ENCODE data around the gene TMEM98. TPM values are rescaled to one million over a fixed set of nuclear protein-coding genes. Genes with fewer than 3 reads are reported as not detected.

TMEM98 gene
- polyA plus RNA-seq, 3 donors, result not detected

DNA sequence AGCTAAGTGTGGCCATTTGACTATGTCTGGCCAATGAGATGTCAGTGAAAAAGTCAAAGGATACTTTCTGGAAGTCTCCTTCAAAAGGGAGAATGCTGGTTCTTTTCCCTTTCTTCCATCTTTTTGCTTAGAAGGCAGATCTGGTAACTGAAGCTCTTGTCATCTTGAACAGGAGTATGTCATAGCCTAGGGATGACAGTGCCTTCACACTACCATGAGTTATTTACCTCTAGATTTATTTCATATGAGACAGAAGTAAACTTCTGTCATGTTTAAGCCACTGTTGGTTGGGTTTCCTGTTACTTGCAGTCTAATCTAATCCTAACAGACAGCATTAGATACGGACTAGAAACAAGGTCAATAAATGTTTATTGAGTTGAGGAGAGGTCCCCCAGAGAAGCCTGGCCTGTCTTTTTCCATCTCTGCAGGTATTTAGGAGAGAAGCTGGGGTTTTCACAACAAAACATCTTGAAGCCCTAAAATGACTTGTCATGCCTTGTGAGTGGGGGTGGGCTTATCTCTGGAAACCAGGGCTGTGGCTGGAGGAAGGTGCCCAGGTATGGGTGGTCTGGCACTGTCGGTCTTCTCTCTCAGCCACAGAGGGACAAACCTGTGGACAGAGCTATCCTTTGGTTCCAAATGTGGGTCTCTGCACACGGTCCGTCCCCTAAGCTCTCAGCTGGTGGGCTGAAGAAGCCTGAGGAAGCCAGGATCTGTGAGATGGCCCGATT lies 28.5 kb downstream of the TMEM98 start:
- Histone ChIP-seq H3K9me3 (replicated peaks in 1 of 2; ENCODE audit: control insufficient read depth in 1 of 2, insufficient read depth in 1 of 2, low read length in 2 of 2) (no peaks in the 10 kb centered on the region), H4K20me1 (ENCODE audit: insufficient read depth, low read length) (no peaks in the 10 kb centered on the region), H3K9ac (ENCODE audit: insufficient read depth, low read length, poor library complexity, severe bottlenecking) (no peak overlapping the region), H3K36me3 (replicated peaks in 1 of 2; ENCODE audit: control insufficient read depth in 1 of 2, insufficient read depth in 2 of 2, low read length in 2 of 2) (no peaks in the 10 kb centered on the region), H3K27me3 (ENCODE audit: control insufficient read depth in 2 of 2, insufficient read depth in 2 of 2, low read length in 2 of 2) (no peaks in the 10 kb centered on the region), H3K79me2 (ENCODE audit: insufficient read depth, low read length) (no peaks in the 10 kb centered on the region), H3K4me2 (replicated peaks; ENCODE audit: extremely low read depth, low read length, poor library complexity, severe bottlenecking) (no peak overlapping the region), H2AFZ (ENCODE audit: insufficient read depth, low read depth, low read length, poor library complexity, severe bottlenecking) (no peak overlapping the region), H3K4me3 (replicated peaks in 1 of 3; ENCODE audit: low read depth in 2 of 3, low read length in 3 of 3) (no peak overlapping the region), H3K27ac (ENCODE audit: low read depth in 1 of 2, low read length in 2 of 2) (no peak overlapping the region), H3K4me1 (ENCODE audit: control insufficient read depth in 1 of 2, insufficient read depth in 2 of 2, low read length in 2 of 2) (no peaks in the 10 kb centered on the region)
- intact Hi-C loops (cut with micrococcal nuclease), result no loop called here
- 22% methylated on average over 1 of the region's 5 CpGs for WGBS (ENCODE audit: insufficient coverage)
- Mint-ChIP-seq H3K27me3 (ENCODE audit: low read depth in 3 of 3) (peaks cover 2 to 7% (median 3%) of the 10 kb centered on the region in 3 donors), H3K27ac (no peak overlapping the region), H3K9me3 (no peaks in the 10 kb centered on the region), H3K4me3 (no peak overlapping the region), H3K36me3 (no peaks in the 10 kb centered on the region), H3K4me1 (no peaks in the 10 kb centered on the region)
- TF ChIP-seq, protein P1, sequence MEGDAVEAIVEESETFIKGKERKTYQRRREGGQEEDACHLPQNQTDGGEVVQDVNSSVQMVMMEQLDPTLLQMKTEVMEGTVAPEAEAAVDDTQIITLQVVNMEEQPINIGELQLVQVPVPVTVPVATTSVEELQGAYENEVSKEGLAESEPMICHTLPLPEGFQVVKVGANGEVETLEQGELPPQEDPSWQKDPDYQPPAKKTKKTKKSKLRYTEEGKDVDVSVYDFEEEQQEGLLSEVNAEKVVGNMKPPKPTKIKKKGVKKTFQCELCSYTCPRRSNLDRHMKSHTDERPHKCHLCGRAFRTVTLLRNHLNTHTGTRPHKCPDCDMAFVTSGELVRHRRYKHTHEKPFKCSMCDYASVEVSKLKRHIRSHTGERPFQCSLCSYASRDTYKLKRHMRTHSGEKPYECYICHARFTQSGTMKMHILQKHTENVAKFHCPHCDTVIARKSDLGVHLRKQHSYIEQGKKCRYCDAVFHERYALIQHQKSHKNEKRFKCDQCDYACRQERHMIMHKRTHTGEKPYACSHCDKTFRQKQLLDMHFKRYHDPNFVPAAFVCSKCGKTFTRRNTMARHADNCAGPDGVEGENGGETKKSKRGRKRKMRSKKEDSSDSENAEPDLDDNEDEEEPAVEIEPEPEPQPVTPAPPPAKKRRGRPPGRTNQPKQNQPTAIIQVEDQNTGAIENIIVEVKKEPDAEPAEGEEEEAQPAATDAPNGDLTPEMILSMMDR (IDR thresholded peaks at IDR 0.05), result no peak
- no peak for DNase-seq

DNA sequence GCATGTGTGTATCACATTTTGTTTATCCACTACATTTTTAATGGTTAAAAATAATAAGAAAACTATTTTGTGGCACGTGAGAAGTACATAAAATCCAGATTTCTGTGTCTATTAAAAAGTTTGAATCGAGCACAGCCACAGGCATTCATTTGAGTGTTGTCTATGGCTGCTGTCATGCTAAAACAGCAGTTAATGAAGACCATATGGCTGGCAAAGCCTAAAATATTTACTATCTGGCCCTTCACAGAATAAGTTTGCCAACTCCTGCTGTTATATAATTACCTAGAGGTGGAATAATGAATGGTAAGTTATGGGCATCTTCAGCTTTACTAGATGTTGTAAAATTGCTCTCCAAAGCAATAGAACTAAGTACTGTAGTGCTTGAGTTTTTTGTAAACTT lies 30.5 kb downstream of the TMEM98 start:
- Mint-ChIP-seq H3K4me1 (no peaks in the 10 kb centered on the region), H3K9me3 (no peaks in the 10 kb centered on the region), H3K27ac (no peak overlapping the region), H3K27me3 (ENCODE audit: low read depth in 3 of 3) (peaks cover 2 to 10% (median 8%) of the 10 kb centered on the region in 3 donors), H3K4me3 (no peak overlapping the region), H3K36me3 (no peaks in the 10 kb centered on the region)
- Histone ChIP-seq H3K4me3 (replicated peaks in 1 of 3; ENCODE audit: low read depth in 2 of 3, low read length in 3 of 3) (no peak overlapping the region), H3K27ac (ENCODE audit: low read depth in 1 of 2, low read length in 2 of 2) (no peak overlapping the region), H3K79me2 (ENCODE audit: insufficient read depth, low read length) (no peaks in the 10 kb centered on the region), H3K9ac (ENCODE audit: insufficient read depth, low read length, poor library complexity, severe bottlenecking) (no peak overlapping the region), H3K36me3 (replicated peaks in 1 of 2; ENCODE audit: control insufficient read depth in 1 of 2, insufficient read depth in 2 of 2, low read length in 2 of 2) (no peaks in the 10 kb centered on the region), H3K27me3 (ENCODE audit: control insufficient read depth in 2 of 2, insufficient read depth in 2 of 2, low read length in 2 of 2) (no peaks in the 10 kb centered on the region), H3K9me3 (replicated peaks in 1 of 2; ENCODE audit: control insufficient read depth in 1 of 2, insufficient read depth in 1 of 2, low read length in 2 of 2) (no peaks in the 10 kb centered on the region), H3K4me1 (ENCODE audit: control insufficient read depth in 1 of 2, insufficient read depth in 2 of 2, low read length in 2 of 2) (no peaks in the 10 kb centered on the region), H4K20me1 (ENCODE audit: insufficient read depth, low read length) (no peaks in the 10 kb centered on the region), H3K4me2 (replicated peaks; ENCODE audit: extremely low read depth, low read length, poor library complexity, severe bottlenecking) (no peak overlapping the region), H2AFZ (ENCODE audit: insufficient read depth, low read depth, low read length, poor library complexity, severe bottlenecking) (no peak overlapping the region)
- TF ChIP-seq, protein P1 (IDR thresholded peaks at IDR 0.05), result no peak
- WGBS (ENCODE audit: insufficient coverage), result no CpG with 5 or more reads among the region's 2 CpGs
- DNase-seq, result no peak
- intact Hi-C loops (cut with micrococcal nuclease), result no loop called here

Data from CD14-positive monocyte (primary cell).